Activated CD8-positive, alpha-beta memory T cell treated with anti-CD3 and anti-CD28 coated beads for 1 hour (primary cell): ENCODE measurements around the gene NXN.
"Not testable (repeated sequence)": the region's sequence is repeated elsewhere in the genome, so short reads cannot be mapped to it uniquely, and the experiment has no call there.

Experiments used
- DNase-seq, 2 donors: peaks; one replicate each; pipeline ENCODE4 v3.0.0-alpha.2; 2020; ENCODE audit warnings: low read depth in 1 of 2; ENCODE audit errors: extremely low read depth in 1 of 2

NXN gene

DNA sequence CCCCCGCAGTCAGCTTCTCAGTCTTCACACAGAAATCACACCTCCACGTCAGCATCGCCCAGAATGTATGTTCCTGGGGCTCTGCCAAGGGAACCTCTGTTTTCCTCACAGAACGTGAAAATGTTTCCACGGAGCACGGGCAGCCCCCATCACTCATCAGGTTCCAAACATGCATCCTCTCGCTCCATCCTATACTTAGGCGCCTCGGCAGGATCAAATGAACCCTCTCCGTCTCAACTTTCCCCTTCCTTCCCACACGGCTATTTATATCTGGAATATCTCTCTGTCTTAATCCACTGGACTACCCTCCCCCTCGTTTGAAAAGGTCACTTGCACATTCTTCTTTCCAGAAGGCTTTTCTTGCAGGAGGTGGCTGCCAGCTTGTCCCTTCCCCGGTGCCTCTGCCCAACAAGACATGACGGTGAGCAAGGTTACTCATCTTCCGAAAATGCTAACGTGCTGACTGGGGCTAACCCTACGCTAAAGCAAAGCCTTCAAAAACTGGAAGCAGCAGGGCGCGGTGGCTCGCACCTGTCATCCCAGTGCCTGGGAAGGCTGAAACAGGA, 21.6 kb downstream of the NXN start:
- no peak for DNase-seq

DNA sequence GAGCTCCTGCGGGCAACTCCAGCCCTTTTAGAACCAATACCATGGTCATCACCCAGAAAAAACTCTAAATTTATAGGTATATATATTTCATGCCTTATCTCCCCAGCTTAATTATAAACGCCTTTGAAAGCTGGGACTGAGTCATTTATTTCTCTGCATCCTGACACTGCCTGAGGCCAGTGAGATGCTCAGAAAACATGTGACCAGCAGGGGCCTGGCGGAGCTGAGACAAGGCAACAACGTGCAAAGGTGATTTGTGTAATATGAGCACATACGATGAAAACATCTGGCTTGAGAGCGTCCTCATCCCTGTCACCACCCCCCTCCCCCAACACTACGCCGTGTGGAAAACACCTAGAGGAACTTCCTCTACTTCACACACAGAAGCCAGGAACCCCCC, 22.7 kb downstream of the NXN start:
- no peak for DNase-seq

DNA sequence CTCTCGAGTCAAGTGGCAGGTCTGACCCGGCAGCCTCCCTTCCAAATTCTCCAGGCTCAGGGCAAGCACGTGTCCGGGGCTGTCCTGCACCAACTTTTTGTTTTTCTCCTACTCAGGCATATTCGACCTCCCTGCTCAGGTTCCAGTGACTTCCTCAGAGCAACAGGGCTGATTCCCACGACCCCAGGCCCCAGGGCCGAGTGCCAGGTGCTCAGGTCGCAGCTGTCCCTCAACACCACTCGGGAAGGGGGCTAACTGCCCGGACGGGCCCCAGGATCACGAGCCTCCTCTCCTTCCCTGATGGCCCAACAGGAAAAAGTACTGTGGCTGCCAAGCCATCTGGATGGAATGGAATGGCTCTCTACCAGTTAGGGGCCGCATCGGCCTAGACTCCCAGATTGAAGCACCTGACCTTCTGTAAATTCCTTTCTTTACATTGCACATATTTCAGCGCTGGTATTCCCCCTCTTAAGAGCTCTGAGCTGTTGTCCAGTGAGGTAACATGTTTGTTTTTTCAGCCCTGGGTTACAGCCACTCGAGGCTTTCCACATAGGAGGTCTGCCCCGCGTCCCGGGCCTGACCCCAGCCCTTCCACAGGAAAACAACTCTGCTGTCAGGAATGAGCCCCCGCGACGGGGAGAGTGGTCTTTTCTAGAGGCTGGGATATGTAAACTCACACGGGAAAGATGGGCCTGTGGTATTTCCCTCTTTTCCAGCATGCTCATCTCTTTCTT, 25.0 kb downstream of the NXN start:
- no peak for DNase-seq

DNA sequence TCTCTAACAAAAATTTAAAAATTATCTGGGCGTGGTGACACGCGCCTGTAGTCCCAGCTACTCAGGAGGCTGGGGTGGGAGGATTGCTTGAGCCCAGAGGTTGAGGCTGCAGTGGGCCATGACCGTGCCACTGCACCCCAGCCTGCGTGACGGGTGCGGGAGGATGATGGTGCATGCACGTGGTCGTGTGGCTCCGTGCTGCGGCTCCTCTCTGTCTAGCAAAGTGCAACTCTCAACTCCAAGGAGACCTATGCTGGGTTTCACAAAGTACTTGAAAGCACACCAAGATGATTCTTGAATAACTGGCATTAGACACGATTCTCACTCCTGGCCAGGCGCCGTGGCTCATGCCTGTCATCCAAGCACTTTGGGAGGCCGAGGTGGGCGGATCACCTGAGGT, 25.8 kb downstream of the NXN start:
- DNase-seq = no peak

DNA sequence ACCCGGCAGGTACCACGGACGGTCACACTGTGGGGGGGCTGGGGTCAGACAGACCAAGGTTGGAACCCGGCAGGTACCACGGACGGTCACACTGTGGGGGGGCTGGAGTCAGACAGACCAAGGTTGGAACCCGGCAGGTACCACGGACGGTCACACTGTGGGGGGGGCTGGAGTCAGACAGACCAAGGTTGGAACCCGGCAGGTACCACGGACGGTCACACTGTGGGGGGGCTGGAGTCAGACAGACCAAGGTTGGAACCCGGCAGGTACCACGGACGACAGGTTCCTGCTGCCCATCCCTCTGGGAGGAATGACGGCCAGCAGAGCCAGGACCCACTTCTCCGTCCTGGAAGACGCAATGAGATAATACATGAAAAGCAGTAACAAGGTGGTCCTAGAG, 27.0 kb downstream of the NXN start:
- DNase-seq = not testable (repeated sequence)

DNA sequence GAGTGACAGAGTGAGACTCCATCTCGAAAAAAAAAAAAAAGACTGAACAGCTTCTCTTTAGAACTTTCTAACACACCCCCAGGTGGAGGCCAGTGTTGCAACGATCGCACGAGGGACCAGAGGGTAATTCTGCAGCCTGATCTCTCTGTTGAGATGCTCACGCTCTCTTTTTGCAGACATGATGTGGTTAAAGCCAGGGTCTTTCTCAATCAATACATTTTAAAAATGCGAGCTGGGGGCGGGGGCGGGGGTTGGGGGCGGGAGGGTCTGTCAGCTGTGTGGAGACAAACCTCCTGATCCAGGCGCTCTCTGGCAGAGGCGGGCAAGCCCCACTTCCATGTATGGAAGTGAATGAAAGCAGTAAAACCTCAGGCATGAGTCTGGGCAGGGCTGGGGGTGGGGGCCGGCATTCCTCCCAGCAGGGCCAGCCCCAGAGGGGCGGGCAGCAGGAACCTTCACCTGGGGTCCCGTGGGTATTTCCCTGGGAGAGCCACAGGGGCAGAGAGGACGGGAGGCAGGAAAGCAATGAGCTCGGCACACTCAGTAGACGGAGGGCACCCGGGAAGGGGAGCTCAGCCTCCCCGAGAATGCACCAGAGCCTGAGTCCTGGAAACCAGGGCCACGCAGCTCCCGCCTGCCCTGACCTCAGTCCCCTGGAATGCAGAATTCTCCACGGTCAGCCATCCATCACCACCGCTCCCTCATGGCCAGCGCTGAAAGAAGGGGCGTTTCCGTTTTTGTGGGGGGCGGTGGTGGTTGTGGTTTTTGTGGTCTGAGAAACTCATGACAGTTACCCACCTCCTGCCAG, 28.0 kb downstream of the NXN start:
- no peak for DNase-seq

DNA sequence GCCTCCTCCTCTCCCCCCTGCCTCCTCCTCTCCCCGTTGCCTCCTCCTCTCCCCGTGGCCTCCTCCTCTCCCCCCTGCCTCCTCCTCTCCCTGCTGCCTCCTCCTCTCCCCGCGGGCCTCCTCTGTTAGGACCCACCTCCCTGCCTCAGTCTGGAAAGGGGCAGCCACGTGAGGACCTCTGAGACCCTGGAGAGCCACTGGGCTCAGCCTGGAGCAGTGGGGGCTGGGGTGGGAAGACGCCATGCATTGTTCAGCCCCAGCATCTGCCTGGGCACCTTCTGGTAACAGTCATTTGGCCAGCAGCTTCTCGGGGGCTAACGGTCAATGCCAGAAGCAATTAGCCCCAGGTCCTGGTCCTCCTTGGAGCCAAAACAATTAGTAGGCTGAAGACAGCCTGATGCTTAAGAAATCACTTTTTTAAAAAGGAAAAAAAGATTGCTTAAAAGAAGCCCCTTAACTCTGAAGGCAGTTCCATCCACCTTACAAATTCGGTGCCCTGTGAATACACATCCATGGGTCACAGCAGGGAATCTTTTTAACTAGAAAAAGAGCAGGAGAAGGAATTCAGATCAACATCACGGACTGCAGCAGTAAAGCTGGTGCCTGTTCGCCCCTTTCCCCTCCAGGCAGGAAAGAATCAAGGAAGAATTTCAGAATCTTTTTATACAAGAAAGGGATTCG, 29.8 kb downstream of the NXN start:
- no peak for DNase-seq

DNA sequence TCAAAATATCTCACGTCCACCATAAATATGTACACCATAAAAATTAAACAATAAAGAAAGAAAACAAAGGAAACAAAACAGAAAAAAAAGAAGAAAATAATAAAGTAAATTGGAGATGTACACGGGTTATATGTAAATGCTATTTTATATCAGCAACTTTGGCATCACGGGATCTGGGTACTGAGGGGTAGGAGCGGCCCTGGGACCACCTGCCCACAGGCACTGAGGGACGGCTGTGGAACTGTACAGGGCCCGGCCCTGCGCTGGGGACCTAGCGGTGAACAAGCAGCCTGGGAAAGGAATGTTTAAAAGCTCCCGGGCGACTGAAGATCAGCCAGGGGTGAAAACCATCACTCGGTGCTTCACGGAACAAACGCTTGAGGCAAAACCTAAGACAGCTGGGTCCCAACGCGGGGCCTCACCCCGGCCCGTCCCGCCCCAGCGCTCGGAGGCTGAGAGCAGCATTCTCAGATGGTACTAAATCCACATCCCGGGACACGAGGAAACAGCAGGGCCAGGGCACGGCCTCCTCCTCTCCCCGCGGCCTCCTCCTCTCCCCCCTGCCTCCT, 31.2 kb downstream of the NXN start:
- DNase-seq = no peak

DNA sequence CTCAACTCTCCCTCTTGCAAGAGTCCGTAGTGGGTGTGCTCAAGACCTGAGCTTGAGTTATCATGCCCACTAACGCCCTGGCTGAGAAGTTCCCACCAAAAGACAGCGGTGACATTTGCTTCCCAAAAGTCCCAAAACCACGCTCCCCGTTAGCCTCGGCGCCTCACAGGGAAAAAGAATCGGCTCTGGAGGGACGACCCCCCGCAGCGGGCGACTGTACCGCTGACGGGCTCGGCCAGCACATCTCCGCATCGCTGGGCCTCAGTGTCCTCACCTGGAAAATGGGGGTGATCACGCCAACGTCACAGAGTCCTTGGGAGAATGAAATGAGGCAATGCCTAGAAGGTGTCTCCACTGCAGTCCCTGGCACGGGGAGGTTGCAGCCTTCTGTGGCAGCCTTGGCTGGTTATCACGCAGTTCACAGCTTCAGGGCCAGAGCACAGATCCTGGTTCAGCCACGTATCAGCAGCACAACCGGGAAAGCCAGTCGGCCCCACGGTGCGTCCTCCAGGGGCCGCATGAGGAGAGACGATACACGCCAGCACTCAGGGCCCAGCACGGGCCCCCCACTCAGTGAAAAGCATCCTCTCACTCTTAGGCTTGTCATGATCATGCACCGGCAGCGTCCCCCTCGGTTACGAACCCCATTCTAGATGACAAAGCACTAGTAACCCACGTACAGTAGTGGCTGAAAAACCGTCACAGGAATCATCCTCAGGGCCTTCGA, 32.9 kb downstream of the NXN start:
- no peak for DNase-seq

DNA sequence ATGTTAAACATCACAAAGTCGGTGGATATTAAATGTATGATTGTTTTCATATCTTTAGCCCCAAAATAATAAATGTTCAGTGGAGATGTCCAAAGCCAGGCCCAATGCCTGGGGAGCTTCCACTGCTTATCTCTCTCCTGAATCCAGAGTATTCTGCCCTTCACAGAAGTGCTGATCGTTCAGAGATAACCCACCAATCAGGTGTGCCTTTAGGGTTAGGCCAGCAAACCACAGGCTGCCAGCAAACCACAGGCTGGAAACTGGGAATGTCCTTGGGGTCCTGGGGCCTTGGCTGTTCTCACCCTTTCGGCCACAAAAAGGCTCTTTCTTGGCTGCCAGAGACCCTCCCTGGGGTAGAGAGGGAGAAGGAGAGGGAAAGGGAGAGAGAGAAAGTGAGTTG, 33.9 kb downstream of the NXN start:
- DNase-seq = no peak

DNA sequence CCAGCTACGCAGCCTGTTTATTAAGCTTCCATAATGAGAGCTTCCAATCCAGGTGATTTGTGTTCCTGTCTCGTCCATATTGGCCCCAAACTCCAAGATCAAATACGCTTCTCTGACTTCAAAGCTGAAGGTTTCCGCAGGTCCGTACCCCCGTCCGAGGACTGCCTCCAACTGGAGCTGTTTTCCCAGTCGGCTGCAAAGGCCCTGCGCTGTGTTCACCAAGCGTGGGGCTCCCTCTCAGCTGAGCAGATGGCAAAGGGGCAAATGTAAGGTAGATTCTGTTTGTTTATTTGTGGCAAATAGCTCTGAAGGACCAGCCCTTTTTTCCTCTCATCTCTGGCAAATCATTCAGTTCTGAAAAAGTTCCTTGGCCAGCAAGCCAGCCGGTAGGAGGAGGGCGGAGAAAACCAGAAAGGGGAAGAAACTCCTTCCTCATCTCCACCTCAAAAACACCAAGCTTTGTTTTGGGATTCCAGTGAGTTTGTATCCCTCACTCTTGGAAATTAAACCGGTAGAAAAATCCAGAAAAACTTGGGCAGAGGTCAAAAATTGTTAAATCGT, 35.2 kb downstream of the NXN start:
- no peak for DNase-seq

DNA sequence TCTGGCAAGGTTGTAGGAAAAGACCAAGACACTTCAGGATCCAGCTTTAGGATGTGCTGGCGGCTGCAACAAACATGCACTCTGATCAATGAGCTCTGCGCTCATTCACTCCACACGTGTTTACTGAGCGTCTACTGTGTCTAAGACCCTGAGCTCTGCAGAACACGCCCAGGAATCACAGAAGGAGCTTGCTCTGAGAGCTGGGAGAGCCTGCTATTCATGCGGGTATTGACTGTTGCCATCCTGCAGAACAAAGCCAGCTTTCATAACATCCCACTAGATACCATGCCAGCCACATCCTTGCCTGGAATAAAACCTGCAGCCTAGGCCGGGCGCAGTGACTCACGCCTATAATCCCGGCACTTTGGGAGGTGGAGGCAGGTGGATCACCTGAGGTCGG, 44.1 kb downstream of the NXN start:
- DNase-seq = no peak

DNA sequence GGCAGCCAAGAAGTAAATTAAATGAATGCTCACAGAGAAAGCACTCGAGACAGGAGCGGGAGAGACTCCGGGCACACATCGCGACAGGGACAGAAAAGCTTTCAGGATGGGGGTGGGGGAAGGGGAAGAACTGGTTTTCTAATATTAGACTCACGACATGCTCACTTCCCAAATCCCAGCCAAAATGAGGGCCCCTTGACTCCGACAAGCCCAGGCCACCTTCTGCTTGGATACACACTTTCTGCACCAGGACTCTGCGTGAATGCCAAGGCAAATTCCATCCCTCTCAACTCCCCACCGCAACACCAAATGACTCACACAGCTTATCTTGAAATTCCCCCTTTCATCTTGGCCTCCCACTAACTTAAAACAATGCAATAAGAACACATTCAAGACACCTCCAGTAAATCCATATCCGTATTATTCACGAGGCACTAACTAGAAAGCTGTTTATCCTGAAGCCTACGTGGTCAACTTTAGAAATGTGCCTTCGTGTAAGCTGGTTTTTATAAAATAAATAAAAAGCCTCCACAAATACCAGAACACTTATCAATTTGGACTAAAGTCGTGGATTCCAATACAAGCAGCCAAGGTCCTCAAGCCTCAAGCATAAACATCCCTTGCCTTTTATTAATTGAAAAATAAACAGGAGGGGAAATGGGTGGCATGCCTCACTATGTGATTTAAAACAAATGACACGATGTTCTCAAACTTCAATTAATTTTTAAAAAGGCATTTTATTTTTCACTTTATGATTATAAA, 46.1 kb downstream of the NXN start:
- DNase-seq = no peak

DNA sequence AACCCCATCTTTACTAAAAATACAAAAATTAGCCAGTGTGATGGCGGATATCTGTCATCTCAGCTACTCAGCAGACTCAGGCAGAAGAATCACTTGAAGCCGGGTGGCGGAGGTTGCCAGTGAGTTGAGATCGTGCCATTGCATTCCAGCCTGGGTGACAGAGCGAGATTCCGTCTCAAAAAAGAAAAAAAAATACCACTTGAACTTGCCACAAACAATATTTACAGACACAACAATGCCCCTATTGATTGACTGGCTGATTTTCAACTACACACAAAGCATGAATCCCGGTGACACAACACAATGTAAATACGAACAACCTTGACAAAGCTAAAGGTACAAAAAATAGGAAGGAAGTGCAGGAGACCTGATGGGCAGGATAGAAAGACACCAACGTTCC, 49.3 kb downstream of the NXN start:
- DNase-seq = no peak

DNA sequence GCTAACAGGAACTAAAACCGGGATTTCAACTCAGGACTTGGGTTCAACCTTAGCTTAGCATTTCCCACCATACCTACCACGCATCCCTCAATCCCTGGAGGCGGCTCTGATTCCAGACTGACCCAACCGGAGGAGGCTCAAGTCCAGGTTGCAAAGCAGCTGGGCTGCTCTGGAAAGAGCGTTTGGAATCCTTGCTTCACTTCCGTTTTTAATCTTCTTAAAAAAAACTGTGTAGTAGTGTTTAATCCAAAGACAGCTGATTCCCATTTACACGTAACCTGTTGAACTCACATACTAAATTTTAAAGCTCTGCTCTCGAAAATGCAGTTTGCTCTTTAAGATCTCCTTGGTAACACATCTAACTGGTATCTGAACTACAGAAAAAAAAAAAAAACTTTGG, 50.0 kb downstream of the NXN start:
- no peak for DNase-seq

DNA sequence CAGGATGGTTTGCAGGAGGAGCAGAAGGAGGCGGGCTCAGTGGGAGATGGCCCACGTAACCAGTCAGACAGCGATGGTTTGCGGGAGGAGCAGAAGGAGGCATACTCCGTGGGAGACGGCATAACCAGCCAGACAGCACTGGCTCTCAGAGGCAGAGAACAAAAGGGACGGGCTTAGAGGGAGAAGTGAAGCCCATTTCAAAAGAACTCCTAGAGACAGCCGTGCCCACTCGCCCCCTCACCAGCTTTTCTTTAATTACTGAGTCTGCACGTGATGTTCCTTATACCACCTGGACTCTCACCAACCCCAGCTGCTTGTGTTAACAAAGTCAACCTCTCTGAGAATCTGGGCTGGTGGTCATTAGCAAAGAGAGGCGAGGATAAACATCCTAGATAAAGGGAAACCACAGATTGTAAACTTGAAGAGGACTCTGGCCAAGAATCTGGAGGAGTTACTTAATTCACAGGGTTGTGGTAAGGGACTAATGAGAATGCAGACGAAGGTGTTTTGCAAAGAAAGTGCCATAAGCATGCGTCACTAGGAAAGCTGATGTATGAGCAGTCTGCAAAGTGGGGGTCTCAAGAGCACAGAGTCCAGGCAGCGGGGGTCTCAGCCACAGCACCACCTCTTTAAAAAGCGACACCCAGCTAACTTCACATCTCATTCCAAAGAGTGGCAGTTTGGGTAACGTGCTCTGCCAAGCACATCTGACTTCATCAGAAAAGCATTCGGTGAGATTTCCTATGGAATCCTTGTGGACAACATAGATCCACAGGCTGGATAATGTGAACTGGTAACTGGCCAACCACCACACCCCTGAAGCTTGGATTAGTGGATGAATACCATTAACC, 51.7 kb downstream of the NXN start:
- DNase-seq = no peak

DNA sequence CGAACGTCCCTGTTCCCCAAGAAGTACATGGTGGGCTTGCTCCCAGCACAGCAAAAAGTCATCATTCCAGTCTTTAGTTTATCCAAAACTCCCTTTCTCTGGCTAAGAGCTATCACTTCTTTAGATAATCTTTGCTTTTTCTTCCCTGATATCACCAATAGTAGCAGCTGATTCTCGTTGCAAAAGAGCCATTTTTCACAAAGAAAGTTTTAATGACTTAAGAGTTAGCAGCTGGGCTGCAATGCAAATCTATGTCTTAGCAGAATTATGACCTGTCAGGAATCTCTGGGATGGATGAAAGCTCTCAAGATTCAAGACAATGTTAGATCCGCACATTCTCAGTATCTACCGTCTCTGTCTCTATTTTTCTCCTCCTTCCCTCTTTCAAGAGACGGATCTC, 53.8 kb downstream of the NXN start:
- DNase-seq = no peak

DNA sequence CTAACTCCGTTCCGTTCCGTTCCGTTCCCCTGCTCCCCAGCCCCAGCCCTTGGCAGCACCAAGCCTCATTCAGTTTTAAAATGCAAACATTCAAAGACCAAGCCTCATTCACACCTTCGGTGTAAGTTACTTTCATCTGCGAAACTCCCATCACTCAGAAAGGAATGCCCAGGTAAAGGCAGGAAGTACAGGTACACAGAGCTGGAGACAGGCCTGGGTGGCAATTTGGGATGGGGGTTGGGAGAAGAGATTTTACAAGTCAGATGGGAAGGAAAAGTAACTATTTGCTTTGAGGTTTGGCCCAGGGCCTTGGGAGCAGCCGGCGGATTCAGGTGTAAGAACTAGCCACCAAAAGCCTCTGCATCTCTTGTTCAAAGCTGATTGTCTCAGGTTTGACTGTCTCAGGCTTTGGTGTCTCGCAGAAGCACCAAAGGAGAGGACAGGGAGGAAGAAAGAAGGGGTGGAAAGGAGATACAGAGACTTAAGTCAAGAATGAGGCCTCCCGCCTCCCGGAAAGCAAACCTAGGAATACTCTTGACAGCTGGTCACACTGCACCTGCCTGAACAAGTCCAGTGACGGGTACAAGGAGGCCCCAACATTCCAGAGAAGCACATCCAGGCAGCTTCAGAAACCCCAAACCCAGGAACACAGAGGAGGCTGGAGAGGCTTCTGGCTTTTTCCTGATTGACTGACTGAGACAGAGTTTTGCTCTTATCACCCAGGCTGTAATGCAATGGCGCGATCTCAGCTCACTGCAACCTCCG, 54.7 kb downstream of the NXN start:
- no peak for DNase-seq
